A549 (cell line): ENCODE measurements around the gene ZDHHC11.
"Not testable (repeated sequence)": the region's sequence is repeated elsewhere in the genome, so short reads cannot be mapped to it uniquely, and the experiment has no call there.

Experiments used
- CTCF ChIP-seq: fragments of >200 bp; sonication (Bioruptor Twin); formaldehyde crosslinking; IDR thresholded peaks from 3 replicates; pipeline ENCODE4 v1.5.1; 2016
- HOXB13 ChIP-seq: fragments of 250-450 bp; sonication (Bioruptor Pico); IDR thresholded peaks from 2 replicates; pipeline ENCODE4 v1.5.0; 2020; ENCODE audit warnings: low read depth, mild to moderate bottlenecking, moderate library complexity
- JUN ChIP-seq, 2 experiments: fragments of >200 bp; sonication (Bioruptor Twin); formaldehyde crosslinking; IDR thresholded peaks; 2 replicates in 1 of 2; 3 replicates in 1 of 2; pipeline ENCODE4 v1.6.1; 2016 to 2017
- NFE2L2 ChIP-seq: fragments of 150-350 bp; conservative IDR thresholded peaks from 2 replicates; pipeline ENCODE4 v1.6.1; 2014; ENCODE audit warnings: low read length
- NR3C1 ChIP-seq: fragments of >200 bp; sonication (Bioruptor Twin); formaldehyde crosslinking; IDR thresholded peaks from 3 replicates; pipeline ENCODE4 v1.6.1; 2017
- POLR2A ChIP-seq: IDR thresholded peaks from 2 replicates; pipeline ENCODE4 v1.6.1; 2012; ENCODE audit warnings: mild to moderate bottlenecking, low read length
- RAD21 ChIP-seq, 2 experiments: fragments of >200 bp in 1 of 2; sonication (Bioruptor Twin) in 1 of 2; formaldehyde crosslinking in 1 of 2; IDR thresholded peaks in 1 of 2; conservative IDR thresholded peaks in 1 of 2; 2 replicates in 1 of 2; 3 replicates in 1 of 2; pipeline ENCODE4 v1.6.1; 2012 to 2018; ENCODE audit warnings: inconsistent platforms in 1 of 2
- ZFP36 ChIP-seq: fragments of 450-650 bp; IDR thresholded peaks from 2 replicates; pipeline ENCODE4 v1.6.1; 2014; ENCODE audit warnings: borderline replicate concordance; ENCODE audit not compliant: partially characterized antibody

DNA sequence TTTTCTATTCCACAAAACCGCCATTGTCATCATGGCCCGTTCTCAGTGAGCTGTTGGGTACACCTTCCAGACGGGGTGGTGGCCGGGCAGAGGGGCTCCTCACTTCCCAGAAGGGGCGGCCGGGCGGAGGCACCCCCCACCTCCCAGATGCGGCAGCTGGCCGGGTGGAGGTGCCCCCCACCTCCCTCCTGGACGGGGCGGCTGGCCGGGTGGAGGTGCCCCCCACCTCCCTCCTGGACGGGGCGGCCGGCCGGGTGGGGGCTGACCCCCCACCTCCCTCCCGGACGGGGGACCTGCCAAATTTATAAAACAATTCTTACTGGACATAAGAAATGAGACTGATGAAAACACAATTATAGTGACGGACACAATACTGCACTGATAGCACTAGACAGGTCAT, 22.6 kb downstream of the ZDHHC11 start:
- TF ChIP-seq CTCF; NR3C1; ZFP36; JUN (IDR thresholded peaks at IDR 0.05); RAD21 (conservative IDR thresholded peaks at IDR 0.05 in 1 of 2, IDR thresholded peaks at IDR 0.05 in 1 of 2); HOXB13 (CRISPR knock-in tag); POLR2A; NFE2L2: not testable (repeated sequence)
